ENCODE data around the gene SLC26A3.

SLC26A3 gene

DNA sequence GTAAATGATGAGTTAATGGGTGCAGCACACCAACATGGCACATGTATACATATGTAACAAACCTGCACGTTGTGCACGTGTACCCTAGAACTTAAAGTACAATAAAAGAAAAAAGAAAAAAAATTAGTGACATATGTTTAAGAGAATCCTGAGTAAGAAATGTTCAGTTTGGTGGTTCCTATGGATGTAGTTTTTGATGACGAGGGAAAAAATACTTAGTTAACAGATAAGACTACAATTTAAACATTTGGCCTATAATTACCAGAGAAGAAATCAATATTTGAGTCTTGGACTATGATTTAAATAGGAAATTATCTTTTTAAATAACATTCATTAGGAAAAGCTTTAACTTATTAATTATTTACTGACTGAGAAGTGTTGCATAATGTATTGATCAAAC lies 39.2 kb upstream of the SLC26A3 start:
- DNase-seq (ENCODE audit: low read depth) = no peak
- no peak overlapping the region for H3K4me3 ChIP-seq (ENCODE audit: low read depth, low read length)
- TF ChIP-seq, protein P1, sequence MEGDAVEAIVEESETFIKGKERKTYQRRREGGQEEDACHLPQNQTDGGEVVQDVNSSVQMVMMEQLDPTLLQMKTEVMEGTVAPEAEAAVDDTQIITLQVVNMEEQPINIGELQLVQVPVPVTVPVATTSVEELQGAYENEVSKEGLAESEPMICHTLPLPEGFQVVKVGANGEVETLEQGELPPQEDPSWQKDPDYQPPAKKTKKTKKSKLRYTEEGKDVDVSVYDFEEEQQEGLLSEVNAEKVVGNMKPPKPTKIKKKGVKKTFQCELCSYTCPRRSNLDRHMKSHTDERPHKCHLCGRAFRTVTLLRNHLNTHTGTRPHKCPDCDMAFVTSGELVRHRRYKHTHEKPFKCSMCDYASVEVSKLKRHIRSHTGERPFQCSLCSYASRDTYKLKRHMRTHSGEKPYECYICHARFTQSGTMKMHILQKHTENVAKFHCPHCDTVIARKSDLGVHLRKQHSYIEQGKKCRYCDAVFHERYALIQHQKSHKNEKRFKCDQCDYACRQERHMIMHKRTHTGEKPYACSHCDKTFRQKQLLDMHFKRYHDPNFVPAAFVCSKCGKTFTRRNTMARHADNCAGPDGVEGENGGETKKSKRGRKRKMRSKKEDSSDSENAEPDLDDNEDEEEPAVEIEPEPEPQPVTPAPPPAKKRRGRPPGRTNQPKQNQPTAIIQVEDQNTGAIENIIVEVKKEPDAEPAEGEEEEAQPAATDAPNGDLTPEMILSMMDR (IDR thresholded peaks at IDR 0.05; ENCODE audit: control insufficient read depth, extremely low read depth, insufficient read depth) = no peak

DNA sequence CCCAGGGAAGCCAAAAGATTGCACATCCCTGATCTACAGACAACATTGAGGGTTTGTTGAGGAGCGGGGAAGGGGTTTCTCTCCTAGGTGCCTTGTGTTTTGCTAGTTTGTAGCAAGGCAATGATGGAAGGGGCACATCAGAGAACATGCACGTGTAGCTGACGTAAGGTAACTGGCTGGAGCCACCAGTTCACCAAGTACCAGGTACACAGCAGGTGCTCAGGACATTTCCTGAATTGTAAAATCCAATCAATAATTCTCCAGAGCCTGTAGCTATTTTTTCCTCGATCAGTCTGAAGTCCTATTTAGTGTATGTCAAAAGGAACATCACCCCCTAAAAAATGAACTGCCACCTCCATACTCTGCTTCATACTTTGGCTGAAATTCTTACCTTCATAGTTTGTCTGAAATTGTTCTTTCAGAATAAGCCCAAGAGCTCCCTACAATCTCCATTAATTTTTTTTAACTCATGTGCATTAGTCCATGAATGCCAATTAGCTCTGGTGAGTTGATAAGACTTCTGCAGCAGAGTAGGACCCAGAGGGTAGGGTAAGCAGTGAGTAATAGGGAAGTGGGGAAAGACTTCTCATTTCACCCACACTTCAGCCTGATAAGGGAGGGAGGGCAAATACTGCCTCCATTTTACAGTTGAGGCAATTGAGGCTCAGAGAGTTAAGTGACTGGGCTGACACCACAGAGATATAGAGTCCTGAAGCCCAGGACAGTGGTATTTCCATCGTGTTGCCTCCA lies 36.0 kb upstream of the SLC26A3 start:
- no peak for DNase-seq (ENCODE audit: low read depth)
- TF ChIP-seq, protein P1 (IDR thresholded peaks at IDR 0.05; ENCODE audit: control insufficient read depth, extremely low read depth, insufficient read depth) = no peak
- H3K4me3 ChIP-seq (ENCODE audit: low read depth, low read length) = no peak overlapping the region

DNA sequence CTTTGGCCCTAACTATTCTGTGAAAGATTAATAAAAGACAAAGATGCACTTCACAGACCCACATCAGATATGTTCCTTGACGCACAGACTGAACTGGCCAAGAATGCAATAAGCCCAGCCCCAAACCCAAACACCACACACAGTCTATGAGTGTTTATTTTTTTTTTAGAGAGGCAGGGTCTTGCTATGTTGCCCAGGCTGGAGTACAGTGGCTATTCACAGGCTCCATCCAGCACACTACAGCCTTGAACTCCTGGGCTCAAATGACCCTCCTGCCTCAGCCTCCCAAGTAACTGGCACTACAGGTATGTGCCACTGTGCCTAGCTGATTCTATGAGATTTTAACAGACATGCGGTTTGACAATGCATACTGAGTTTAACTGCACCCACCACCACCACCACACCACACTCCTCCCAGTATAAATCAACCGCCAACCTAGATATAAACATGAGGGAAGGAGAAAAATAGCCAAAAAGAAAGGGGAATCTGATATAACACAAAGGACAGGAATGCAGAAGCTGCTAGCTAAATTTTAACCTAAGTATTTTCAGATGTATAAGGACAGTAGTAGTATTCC lies 35.1 kb upstream of the SLC26A3 start:
- H3K4me3 ChIP-seq (ENCODE audit: low read depth, low read length) = no peak overlapping the region
- TF ChIP-seq, protein P1 (IDR thresholded peaks at IDR 0.05; ENCODE audit: control insufficient read depth, extremely low read depth, insufficient read depth) = no peak
- DNase-seq (ENCODE audit: low read depth) = no peak

DNA sequence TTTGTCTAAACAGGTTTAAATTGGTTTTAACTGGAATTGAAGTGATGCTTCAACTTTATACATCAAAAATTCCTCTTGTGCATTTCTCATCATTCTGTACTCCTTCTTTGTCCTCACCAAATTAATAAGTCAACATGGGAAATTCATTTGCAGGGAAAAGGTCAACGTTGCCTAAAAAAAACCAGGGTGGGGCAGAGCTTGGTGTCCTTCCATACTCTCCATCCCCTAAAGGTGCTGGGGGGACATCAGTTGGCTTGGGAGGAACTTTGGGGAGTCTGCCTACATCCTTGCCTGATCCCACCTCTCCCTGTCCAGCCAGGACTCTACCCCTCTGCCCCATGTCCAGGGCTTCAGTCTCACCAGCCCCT lies 34.1 kb upstream of the SLC26A3 start:
- H3K4me3 ChIP-seq (ENCODE audit: low read depth, low read length) = no peak overlapping the region
- no peak for DNase-seq (ENCODE audit: low read depth)
- TF ChIP-seq, protein P1 (IDR thresholded peaks at IDR 0.05; ENCODE audit: control insufficient read depth, extremely low read depth, insufficient read depth) = no peak

DNA sequence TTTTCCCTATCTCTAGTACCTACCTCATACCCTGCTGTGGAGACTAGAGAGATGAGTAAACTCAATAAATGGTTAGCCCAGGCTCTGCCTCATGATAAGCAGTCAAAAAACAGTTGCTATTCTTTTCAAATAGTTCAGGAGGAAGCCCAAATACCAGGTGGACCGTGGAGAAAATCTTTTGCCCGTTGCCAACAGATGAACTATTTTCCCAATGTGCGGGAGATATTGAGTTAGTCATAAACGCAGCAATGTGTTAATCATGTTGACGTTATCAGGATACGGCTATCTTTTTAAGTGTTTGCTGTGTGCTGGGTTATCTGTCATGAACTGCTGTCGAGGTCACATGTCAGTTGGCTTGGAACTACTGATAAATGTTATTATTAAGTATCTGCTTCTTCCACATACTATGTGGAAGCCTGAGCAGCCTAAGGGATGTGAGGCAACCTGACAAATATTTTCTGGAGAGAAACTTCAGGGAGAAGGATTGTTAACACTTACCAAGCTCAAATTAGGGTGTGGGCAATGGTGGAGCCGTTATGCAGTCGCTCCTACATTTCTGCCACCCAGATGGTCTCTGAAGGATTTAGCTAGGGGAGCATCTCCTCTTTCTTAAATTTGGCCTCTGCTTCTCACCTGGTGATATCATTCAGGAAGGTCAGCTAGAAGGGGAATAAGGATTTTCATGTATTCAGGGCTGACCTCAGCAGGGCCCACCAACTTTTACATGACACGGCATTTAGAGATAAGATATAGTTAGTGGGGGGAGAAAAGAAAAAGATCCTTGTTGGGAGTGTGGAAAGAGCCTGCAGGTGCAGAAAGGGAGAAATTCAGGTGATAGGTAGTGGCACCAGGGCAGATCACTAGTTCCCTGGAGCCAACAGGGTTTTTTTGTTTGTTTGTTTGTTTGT lies 33.5 kb upstream of the SLC26A3 start:
- no peak overlapping the region for H3K4me3 ChIP-seq (ENCODE audit: low read depth, low read length)
- TF ChIP-seq, protein P1 (IDR thresholded peaks at IDR 0.05; ENCODE audit: control insufficient read depth, extremely low read depth, insufficient read depth) = no peak
- DNase-seq (ENCODE audit: low read depth) = no peak

DNA sequence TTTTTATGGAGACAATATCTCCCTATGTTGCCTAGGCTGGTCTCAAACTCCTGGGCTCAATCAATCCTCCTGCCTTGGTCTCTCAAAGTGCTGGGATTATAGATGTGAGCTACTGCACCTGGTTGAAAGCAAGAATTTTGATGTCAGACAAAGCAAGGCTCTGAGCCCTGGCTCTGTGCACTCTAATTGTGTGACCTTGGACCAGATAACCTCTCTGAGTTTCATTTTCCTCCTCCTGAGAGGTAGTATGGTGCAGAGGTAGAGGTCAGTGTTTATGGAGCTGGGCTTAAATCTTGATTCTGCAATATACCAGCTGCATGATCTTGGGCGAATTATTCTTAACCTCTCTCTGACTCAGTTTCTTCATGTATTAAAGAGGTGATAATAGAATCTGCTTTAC lies 31.4 kb upstream of the SLC26A3 start:
- H3K4me3 ChIP-seq (ENCODE audit: low read depth, low read length) = no peak overlapping the region
- TF ChIP-seq, protein P1 (IDR thresholded peaks at IDR 0.05; ENCODE audit: control insufficient read depth, extremely low read depth, insufficient read depth) = no peak
- no peak for DNase-seq (ENCODE audit: low read depth)
